ENCODE data around the gene LRRC47.

GRCh38 chr1:3741566-3742438, 54.5 kb downstream of the LRRC47 start:
- TF ChIP-seq, protein P1, sequence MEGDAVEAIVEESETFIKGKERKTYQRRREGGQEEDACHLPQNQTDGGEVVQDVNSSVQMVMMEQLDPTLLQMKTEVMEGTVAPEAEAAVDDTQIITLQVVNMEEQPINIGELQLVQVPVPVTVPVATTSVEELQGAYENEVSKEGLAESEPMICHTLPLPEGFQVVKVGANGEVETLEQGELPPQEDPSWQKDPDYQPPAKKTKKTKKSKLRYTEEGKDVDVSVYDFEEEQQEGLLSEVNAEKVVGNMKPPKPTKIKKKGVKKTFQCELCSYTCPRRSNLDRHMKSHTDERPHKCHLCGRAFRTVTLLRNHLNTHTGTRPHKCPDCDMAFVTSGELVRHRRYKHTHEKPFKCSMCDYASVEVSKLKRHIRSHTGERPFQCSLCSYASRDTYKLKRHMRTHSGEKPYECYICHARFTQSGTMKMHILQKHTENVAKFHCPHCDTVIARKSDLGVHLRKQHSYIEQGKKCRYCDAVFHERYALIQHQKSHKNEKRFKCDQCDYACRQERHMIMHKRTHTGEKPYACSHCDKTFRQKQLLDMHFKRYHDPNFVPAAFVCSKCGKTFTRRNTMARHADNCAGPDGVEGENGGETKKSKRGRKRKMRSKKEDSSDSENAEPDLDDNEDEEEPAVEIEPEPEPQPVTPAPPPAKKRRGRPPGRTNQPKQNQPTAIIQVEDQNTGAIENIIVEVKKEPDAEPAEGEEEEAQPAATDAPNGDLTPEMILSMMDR (IDR thresholded peaks at IDR 0.05), result no peak
- no peak for TF ChIP-seq POLR2A (IDR thresholded peaks at IDR 0.05)
